CD4-positive, alpha-beta T cell treated with Interleukin-21 for 1 hour (primary cell): Measurements from ENCODE around the gene HIPK1.

ENCODE experiments used
- DNase-seq: peaks from one replicate; pipeline ENCODE4 v3.0.0-alpha.2; 2020

Gene HIPK1

GRCh38 chr1:113928941-113929749 lies at the start of gene HIPK1:
Gene HIPK1 (plus strand): TSS chr1:113929324.
- peak; percentile 94 for DNase-seq

- no peak for DNase-seq
These were observed 49.4 kb upstream of the HIPK1 start for GRCh38 chr1:113879739-113880038.

GRCh38 chr1:113881661-113882060 lies 47.5 kb upstream of the HIPK1 start:
- DNase-seq, result no peak

GRCh38 chr1:113886417-113887401 lies 42.4 kb upstream of the HIPK1 start:
- no peak for DNase-seq

- no peak for DNase-seq
These were observed 41.5 kb upstream of the HIPK1 start, which contains the start of gene BCL2L15 for GRCh38 chr1:113887402-113888175. Gene BCL2L15 (minus strand): TSS chr1:113887581. CDS start chr1:113887375, 206 bp downstream.

- DNase-seq, result no peak
These were observed 38.3 kb upstream of the HIPK1 start for GRCh38 chr1:113890816-113891215.

- no peak for DNase-seq
These were observed 37.4 kb upstream of the HIPK1 start for GRCh38 chr1:113891631-113892220.

GRCh38 chr1:113893267-113893666 lies 35.9 kb upstream of the HIPK1 start:
- DNase-seq, result no peak

- DNase-seq, result no peak
These were observed 34.0 kb upstream of the HIPK1 start for GRCh38 chr1:113895098-113895497.

GRCh38 chr1:113895961-113896360 lies 33.2 kb upstream of the HIPK1 start:
- no peak for DNase-seq

GRCh38 chr1:113898241-113898814 lies 30.8 kb upstream of the HIPK1 start:
- DNase-seq, result no peak

- no peak for DNase-seq
These were observed 30.0 kb upstream of the HIPK1 start for GRCh38 chr1:113899111-113899510.

- DNase-seq, result no peak
These were observed 27.9 kb upstream of the HIPK1 start for GRCh38 chr1:113901191-113901590.

- DNase-seq, result peak; percentile 30
These were observed 25.4 kb upstream of the HIPK1 start for GRCh38 chr1:113903501-113904292.

- no peak for DNase-seq
These were observed 24.8 kb upstream of the HIPK1 start for GRCh38 chr1:113904293-113904673.

GRCh38 chr1:113904674-113905434 lies 24.3 kb upstream of the HIPK1 start, which contains the start of the genes AP4B1 and DCLRE1B:
Gene AP4B1 (minus strand): TSS chr1:113904799. CDS start chr1:113904717, 82 bp downstream.
Gene DCLRE1B (plus strand): TSS chr1:113905326. CDS start chr1:113905587, 261 bp downstream.
- DNase-seq, result peak; percentile 99

GRCh38 chr1:113905435-113905861 lies 23.7 kb upstream of the HIPK1 start:
- DNase-seq, result no peak

GRCh38 chr1:113912594-113913311 lies 16.4 kb upstream of the HIPK1 start:
- no peak for DNase-seq

- DNase-seq, result no peak
These were observed 15.8 kb upstream of the HIPK1 start for GRCh38 chr1:113913312-113913668.
